HG03571 (cell line): Measurements from ENCODE around the gene OR10V1.
"Not testable (repeated sequence)": the region's sequence is repeated elsewhere in the genome, so short reads cannot be mapped to it uniquely, and the experiment has no call there.

ENCODE experiments used
- ATAC-seq: cut with Tn5 transposase; IDR thresholded peaks from one replicate; pipeline ENCODE4 v1.9.1; 2021; ENCODE audit not compliant: unreplicated experiment

OR10V1 gene

GRCh38 chr11:59710136-59710847 lies 3.4 kb downstream of the OR10V1 start:
- ATAC-seq = no peak

- no peak for ATAC-seq
Observed at GRCh38 chr11:59708537-59708936, 5.1 kb downstream of the OR10V1 start.

GRCh38 chr11:59707371-59707770 lies 6.3 kb downstream of the OR10V1 start:
- ATAC-seq = no peak

- ATAC-seq = no peak
Observed at GRCh38 chr11:59706518-59707285, 6.9 kb downstream of the OR10V1 start.

- no peak for ATAC-seq
Observed at GRCh38 chr11:59705294-59705693, 8.4 kb downstream of the OR10V1 start.

- ATAC-seq = not testable (repeated sequence)
Observed at GRCh38 chr11:59703515-59703914, 10.1 kb downstream of the OR10V1 start.

GRCh38 chr11:59700157-59700556 lies 13.5 kb downstream of the OR10V1 start:
- not testable (repeated sequence) for ATAC-seq

- no peak for ATAC-seq
Observed at GRCh38 chr11:59698506-59698905, 15.1 kb downstream of the OR10V1 start.

GRCh38 chr11:59692915-59693314 lies 20.7 kb downstream of the OR10V1 start:
- ATAC-seq = no peak

- ATAC-seq = no peak
Observed at GRCh38 chr11:59691156-59691555, 22.5 kb downstream of the OR10V1 start.

GRCh38 chr11:59689015-59689414 lies 24.6 kb downstream of the OR10V1 start:
- ATAC-seq = no peak

- not testable (repeated sequence) for ATAC-seq
Observed at GRCh38 chr11:59681260-59681725, 32.4 kb downstream of the OR10V1 start.

GRCh38 chr11:59680287-59681154 lies 33.1 kb downstream of the OR10V1 start:
- peak; percentile 66 for ATAC-seq

- ATAC-seq = no peak
Observed at GRCh38 chr11:59679347-59679746, 34.3 kb downstream of the OR10V1 start.

- no peak for ATAC-seq
Observed at GRCh38 chr11:59678813-59679165, 34.9 kb downstream of the OR10V1 start.

- no peak for ATAC-seq
Observed at GRCh38 chr11:59678118-59678812, 35.4 kb downstream of the OR10V1 start.

GRCh38 chr11:59676205-59676604 lies 37.4 kb downstream of the OR10V1 start:
- no peak for ATAC-seq

- no peak for ATAC-seq
Observed at GRCh38 chr11:59674291-59674690, 39.4 kb downstream of the OR10V1 start.

- no peak for ATAC-seq
Observed at GRCh38 chr11:59673291-59673690, 40.4 kb downstream of the OR10V1 start.

- ATAC-seq = no peak
Observed at GRCh38 chr11:59671471-59671870, 42.2 kb downstream of the OR10V1 start.

GRCh38 chr11:59669611-59670009 lies 44.0 kb downstream of the OR10V1 start:
- peak; percentile 7 for ATAC-seq
